Kasumi-1 (cell line): ENCODE results near the gene ZNF878.
"Not testable (repeated sequence)": the region's sequence is repeated elsewhere in the genome, so short reads cannot be mapped to it uniquely, and the experiment has no call there.

Experiments used
- DNase-seq, 2 experiments: peaks; one replicate each; lab custom pipeline; 2025; lab: John Stamatoyannopoulos, UW

Gene ZNF878

GRCh38 chr19:12052497-12053169 lies at the start of gene ZNF878:
TSS of gene ZNF878 (minus strand) at chr19:12052961. CDS start at chr19:12052801, 160 bp downstream.
- peak; percentile 95 to 96 for DNase-seq

- no peak for DNase-seq
Observed at GRCh38 chr19:12098040-12098439, 45.3 kb upstream of the ZNF878 start.

- no peak for DNase-seq
Observed at GRCh38 chr19:12095111-12095790, 42.5 kb upstream of the ZNF878 start.

GRCh38 chr19:12093777-12094176 lies 41.0 kb upstream of the ZNF878 start:
- DNase-seq, result no peak

GRCh38 chr19:12092956-12093355 lies 40.2 kb upstream of the ZNF878 start:
- DNase-seq, result no peak

GRCh38 chr19:12092065-12092867 lies 39.5 kb upstream of the ZNF878 start:
- DNase-seq, result peak; percentile 95

GRCh38 chr19:12090807-12091206 lies 38.0 kb upstream of the ZNF878 start:
- peak; percentile 25 to 39 for DNase-seq

GRCh38 chr19:12085074-12085818 lies 32.5 kb upstream of the ZNF878 start:
- no peak for DNase-seq

- DNase-seq, result not testable (repeated sequence)
Observed at GRCh38 chr19:12083336-12083735, 30.6 kb upstream of the ZNF878 start.

- DNase-seq, result no peak
Observed at GRCh38 chr19:12077375-12077774, 24.6 kb upstream of the ZNF878 start.

GRCh38 chr19:12076331-12076730 lies 23.6 kb upstream of the ZNF878 start:
- not testable (repeated sequence) for DNase-seq

GRCh38 chr19:12075538-12076139 lies 22.9 kb upstream of the ZNF878 start:
- DNase-seq, result no peak

- no peak for DNase-seq
Observed at GRCh38 chr19:12064590-12065538, 12.1 kb upstream of the ZNF878 start, which contains the start of gene ZNF844. TSS of gene ZNF844 (plus strand) at chr19:12064731. CDS start at chr19:12064874, 143 bp downstream.

GRCh38 chr19:12055784-12056183 lies 3.0 kb upstream of the ZNF878 start:
- no peak for DNase-seq

GRCh38 chr19:12052091-12052496 lies 667 bp downstream of the ZNF878 start:
- DNase-seq, result peak; percentile 20 to 37

- DNase-seq, result no peak
Observed at GRCh38 chr19:12047868-12048267, 4.9 kb downstream of the ZNF878 start.

GRCh38 chr19:12043752-12044422 lies 8.9 kb downstream of the ZNF878 start:
- DNase-seq, result no peak

- DNase-seq, result no peak
Observed at GRCh38 chr19:12042893-12043292, 9.9 kb downstream of the ZNF878 start.
